ENCODE results near the gene HBD. TPM values are rescaled to one million over a fixed set of nuclear protein-coding genes. Genes with fewer than 3 reads are reported as not detected.

HBD gene
- total and polyA plus RNA-seq, 2 donors from 2014 or later: 1.3 to 5.6 TPM

GRCh38 chr11:5237420-5237819, 3.1 kb upstream of the HBD start:
- no peaks in the 10 kb centered on the region for H3K36me3 ChIP-seq (ENCODE audit: control insufficient read depth in 2 of 3, insufficient read depth in 3 of 3, low read length in 3 of 3)
- no peaks in the 10 kb centered on the region for H3K27me3 ChIP-seq (ENCODE audit: control insufficient read depth, insufficient read depth, low read length)
- H3K9ac ChIP-seq (ENCODE audit: low read length in 3 of 3): no peak overlapping the region
- no peak overlapping the region for H3K4me3 ChIP-seq (ENCODE audit: low read length in 3 of 3)
- FAIRE-seq (no peak), DNase-seq (no peak)
- H3K4me1 ChIP-seq (ENCODE audit: control insufficient read depth in 2 of 3, insufficient read depth in 2 of 3, low read depth in 1 of 3, low read length in 3 of 3): peaks cover 0 to 6% (median 0%) of the 10 kb centered on the region in 3 donors
- intact Hi-C loops (cut with DNase I): no loop called here
- no peak overlapping the region for H3K27ac ChIP-seq (ENCODE audit: low read depth in 2 of 2, low read length in 2 of 2)
- TF ChIP-seq CTCF (IDR thresholded peaks at IDR 0.05; ENCODE audit: borderline replicate concordance, extremely low read depth, insufficient read depth): no peak
- no peaks in the 10 kb centered on the region for H3K9me3 ChIP-seq (ENCODE audit: control insufficient read depth in 2 of 3, insufficient read depth in 1 of 3, low read length in 3 of 3)

- no peak for TF ChIP-seq CTCF (IDR thresholded peaks at IDR 0.05; ENCODE audit: borderline replicate concordance, extremely low read depth, insufficient read depth)
- Histone ChIP-seq H3K4me1 (ENCODE audit: control insufficient read depth in 2 of 3, insufficient read depth in 2 of 3, low read depth in 1 of 3, low read length in 3 of 3) (peaks cover 0 to 6% (median 0%) of the 10 kb centered on the region in 3 donors), H3K9ac (ENCODE audit: low read length in 3 of 3) (no peak overlapping the region), H3K9me3 (ENCODE audit: control insufficient read depth in 2 of 3, insufficient read depth in 1 of 3, low read length in 3 of 3) (no peaks in the 10 kb centered on the region), H3K4me3 (ENCODE audit: low read length in 3 of 3) (no peak overlapping the region), H3K27ac (ENCODE audit: low read depth in 2 of 2, low read length in 2 of 2) (no peak overlapping the region), H3K27me3 (ENCODE audit: control insufficient read depth, insufficient read depth, low read length) (no peaks in the 10 kb centered on the region), H3K36me3 (ENCODE audit: control insufficient read depth in 2 of 3, insufficient read depth in 3 of 3, low read length in 3 of 3) (no peaks in the 10 kb centered on the region)
- DNase-seq: no peak
- intact Hi-C loops (cut with DNase I): no loop called here
- FAIRE-seq: no peak
Measured at GRCh38 chr11:5235364-5236095, 1.2 kb upstream of the HBD start.

DNA sequence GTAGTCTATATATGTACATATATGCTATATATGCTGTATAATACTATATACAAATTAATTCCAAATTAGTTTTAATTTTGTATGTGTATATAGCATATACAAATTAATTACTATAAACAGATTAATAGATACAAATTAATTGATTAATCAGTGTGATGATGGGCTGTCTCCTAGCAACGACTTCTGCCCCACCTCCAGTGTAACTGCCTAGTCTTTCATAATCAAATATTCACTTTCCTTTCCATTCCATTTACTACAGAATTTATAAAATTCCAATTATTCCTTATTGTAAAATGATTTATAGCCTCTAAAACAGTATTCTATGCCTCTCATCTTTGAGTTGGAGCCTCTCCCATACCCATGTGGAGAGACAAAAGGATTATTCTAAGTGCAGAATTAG, 976 bp downstream of the HBD start:
- no peaks in the 10 kb centered on the region for H3K9me3 ChIP-seq (ENCODE audit: control insufficient read depth in 2 of 3, insufficient read depth in 1 of 3, low read length in 3 of 3)
- intact Hi-C loops (cut with DNase I): no loop called here
- no peaks in the 10 kb centered on the region for H3K36me3 ChIP-seq (ENCODE audit: control insufficient read depth in 2 of 3, insufficient read depth in 3 of 3, low read length in 3 of 3)
- no peak overlapping the region for H3K9ac ChIP-seq (ENCODE audit: low read length in 3 of 3)
- no peak overlapping the region for H3K4me3 ChIP-seq (ENCODE audit: low read length in 3 of 3)
- H3K27ac ChIP-seq (ENCODE audit: low read depth in 2 of 2, low read length in 2 of 2): no peak overlapping the region
- H3K27me3 ChIP-seq (ENCODE audit: control insufficient read depth, insufficient read depth, low read length): no peaks in the 10 kb centered on the region
- peaks cover 0 to 6% (median 0%) of the 10 kb centered on the region in 3 donors for H3K4me1 ChIP-seq (ENCODE audit: control insufficient read depth in 2 of 3, insufficient read depth in 2 of 3, low read depth in 1 of 3, low read length in 3 of 3)
- no peak for TF ChIP-seq CTCF (IDR thresholded peaks at IDR 0.05; ENCODE audit: borderline replicate concordance, extremely low read depth, insufficient read depth)
- FAIRE-seq (no peak), DNase-seq (no peak)

Measured in kidney (tissue), 14 donors.